Measurements from ENCODE around the gene CDK5RAP2. TPM values are rescaled to one million over a fixed set of nuclear protein-coding genes. Genes with fewer than 3 reads are reported as not detected.

Gene CDK5RAP2
- total and polyA plus RNA-seq, 10 of the 15 experiments (the other 5 are each of a cell fraction or from before 2014, with no cell fraction given): 16.2 to 53.5 (median 34.5) TPM

DNA sequence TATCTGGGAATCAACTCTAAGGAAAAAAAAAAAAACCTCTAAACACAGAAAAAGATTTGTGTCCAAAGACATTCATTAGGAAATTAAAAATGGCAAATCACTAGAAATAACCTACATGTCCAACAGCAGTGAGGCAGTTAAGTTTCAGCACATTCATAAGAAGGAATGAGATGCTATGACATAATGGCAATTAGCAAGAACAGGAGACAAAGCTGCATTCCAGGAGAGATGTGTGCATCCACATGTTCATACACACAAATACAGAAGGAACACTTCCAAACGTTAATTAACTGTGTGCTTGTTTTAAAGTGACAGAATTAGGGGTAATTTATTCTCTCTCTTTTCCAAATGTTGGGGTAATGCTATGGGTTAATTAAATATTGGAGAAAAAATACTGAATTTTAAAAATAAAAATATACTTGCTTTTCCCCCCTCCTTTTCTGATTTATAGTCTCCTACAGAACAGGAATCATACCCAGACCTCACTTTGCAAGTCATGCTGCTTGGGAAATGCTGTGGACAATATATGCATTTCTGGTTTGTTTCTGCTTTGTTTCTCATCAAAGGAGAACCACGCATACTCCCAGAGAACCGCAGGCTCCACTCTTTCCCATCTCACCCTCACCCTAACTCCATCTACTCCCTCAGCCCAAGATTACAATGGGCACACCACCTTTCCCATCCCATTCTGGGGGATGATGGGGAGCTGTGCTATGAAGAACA lies 114.1 kb downstream of the CDK5RAP2 start (continued):
- TF ChIP-seq ASH2L (IDR thresholded peaks at IDR 0.05; ENCODE audit: borderline replicate concordance, low read depth) (no peak), CHD1 (IDR thresholded peaks at IDR 0.05; ENCODE audit: low read depth, low read length) (no peak), CREM (IDR thresholded peaks at IDR 0.05; ENCODE audit: low read depth) (no peak), FOXM1 (IDR thresholded peaks at IDR 0.05; ENCODE audit: low read depth, low read length) (no peak), KAT2A (conservative IDR thresholded peaks at IDR 0.05; ENCODE audit: control insufficient read depth, low read depth, low read length) (no peak), ZNF687 (IDR thresholded peaks at IDR 0.05) (no peak)
- TF ChIP-seq, protein P1, sequence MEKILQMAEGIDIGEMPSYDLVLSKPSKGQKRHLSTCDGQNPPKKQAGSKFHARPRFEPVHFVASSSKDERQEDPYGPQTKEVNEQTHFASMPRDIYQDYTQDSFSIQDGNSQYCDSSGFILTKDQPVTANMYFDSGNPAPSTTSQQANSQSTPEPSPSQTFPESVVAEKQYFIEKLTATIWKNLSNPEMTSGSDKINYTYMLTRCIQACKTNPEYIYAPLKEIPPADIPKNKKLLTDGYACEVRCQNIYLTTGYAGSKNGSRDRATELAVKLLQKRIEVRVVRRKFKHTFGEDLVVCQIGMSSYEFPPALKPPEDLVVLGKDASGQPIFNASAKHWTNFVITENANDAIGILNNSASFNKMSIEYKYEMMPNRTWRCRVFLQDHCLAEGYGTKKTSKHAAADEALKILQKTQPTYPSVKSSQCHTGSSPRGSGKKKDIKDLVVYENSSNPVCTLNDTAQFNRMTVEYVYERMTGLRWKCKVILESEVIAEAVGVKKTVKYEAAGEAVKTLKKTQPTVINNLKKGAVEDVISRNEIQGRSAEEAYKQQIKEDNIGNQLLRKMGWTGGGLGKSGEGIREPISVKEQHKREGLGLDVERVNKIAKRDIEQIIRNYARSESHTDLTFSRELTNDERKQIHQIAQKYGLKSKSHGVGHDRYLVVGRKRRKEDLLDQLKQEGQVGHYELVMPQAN (conservative IDR thresholded peaks at IDR 0.05): no peak
